Medulla oblongata (tissue), 1 donor: Measurements from ENCODE around the gene KCTD1.

Source experiments
- DNase-seq: peaks from one replicate; pipeline ENCODE4 v3.0.0-alpha.2; 2015; ENCODE audit errors: extremely low spot score

The KCTD1 gene

GRCh38 chr18:26548415-26549262 is at the start of gene KCTD1:
Gene KCTD1 (minus strand): TSS chr18:26548553. CDS start chr18:26548536, 17 bp downstream.
- DNase-seq = peak; percentile 84

GRCh38 chr18:26593365-26594320 is 45.3 kb upstream of the KCTD1 start:
- DNase-seq = no peak

GRCh38 chr18:26584745-26585144 is 36.4 kb upstream of the KCTD1 start:
- no peak for DNase-seq

GRCh38 chr18:26579941-26580618 is 31.7 kb upstream of the KCTD1 start:
- no peak for DNase-seq

DNA sequence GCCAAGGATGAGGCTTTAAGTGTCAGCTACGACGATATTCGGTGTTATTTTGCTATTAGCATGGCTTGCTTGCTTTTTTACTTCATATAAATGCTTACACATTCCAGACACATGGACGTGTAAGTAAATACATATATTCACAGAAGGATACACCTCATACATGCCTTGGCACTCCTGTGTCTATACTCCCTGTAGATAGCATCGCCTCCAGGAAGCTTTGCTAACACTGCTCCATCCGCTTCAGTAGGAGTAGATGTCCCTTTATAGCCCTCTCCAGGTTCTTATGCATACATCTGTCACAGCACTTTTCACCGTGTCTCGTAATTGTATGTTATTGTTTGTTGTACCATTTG is 27.5 kb upstream of the KCTD1 start:
- DNase-seq = no peak

DNA sequence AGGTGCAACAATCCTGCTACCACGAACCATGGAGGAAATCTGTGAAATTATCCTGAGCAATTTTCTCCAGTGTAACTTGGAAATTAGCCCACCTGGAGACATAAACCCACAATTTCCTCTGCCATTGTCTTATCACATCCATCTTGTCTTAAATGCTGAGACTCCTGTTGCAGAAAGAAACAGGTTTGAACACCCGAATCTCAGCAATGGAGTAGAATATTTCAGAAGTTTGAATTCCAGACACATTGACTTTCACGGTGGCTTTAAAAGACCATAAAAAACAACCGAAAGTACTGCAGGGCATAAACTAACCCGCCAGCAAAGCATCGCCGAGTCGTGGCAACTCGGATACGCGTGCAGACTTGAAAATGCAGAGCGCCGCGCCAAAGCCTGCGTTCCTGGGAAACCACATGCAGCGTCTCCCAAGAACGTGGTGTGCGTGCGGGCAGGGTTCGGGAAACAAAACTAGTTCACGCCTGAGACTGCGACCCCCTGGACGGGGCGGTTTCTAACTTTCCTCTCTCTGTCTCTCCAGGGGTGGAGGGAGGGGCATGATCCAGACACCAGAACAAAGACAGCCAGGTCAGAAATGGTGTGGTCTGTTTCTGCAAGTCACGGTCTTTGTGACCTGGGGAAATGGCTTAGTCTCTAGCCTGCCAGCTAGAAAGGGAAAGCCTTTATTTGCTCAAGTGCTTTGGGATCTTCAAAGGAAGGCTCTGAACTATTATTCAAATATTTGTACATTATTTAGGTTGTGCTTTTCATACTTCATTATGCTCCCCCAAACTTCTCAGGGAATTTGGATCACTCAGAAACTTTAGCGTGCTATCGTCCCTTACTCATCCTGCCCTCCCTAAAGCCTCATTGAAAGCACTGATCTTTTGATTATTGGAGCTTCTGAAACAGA is 26.9 kb upstream of the KCTD1 start:
- DNase-seq = peak; percentile 56

GRCh38 chr18:26568926-26569665 is 20.7 kb upstream of the KCTD1 start:
- no peak for DNase-seq

DNA sequence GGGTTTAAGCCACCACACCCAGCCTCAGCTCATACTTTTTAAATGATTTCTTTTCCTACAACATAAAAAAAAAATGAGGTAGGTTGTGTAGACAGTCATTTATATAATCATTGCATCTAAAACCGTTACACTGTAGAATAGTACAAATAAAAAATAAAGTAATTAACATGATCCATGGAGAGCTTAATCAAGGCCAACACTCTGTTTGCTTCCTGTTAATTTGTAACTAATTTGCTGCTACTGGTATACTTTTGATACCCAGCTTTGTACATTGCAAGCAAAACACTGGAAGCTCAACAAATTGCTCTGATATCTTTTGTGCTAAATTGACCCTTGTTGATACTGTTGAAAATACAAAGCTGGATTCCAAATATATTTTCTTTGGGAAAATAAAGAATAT is 20.2 kb upstream of the KCTD1 start:
- DNase-seq = no peak

- DNase-seq = no peak
Observed at GRCh38 chr18:26566874-26567555, 18.7 kb upstream of the KCTD1 start.

DNA sequence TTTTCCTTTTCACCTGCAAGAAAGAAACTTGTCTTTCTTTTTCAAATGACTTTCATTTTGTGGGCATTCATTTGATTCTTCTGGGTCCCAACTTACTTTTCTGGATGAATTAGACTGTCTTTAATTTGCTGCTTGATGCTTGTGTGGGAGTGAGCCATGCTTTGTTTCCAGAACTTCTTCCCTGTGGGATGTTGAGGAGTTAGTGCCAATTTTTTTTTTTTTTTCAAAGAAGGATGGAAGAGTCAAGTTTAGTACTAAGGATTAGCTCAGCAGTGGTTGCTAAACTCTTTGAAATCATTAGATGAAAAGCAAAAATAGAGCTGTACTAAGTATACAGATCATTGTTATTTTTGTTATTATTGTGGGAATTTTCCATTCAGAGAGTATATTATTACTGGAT is 17.2 kb upstream of the KCTD1 start:
- no peak for DNase-seq

DNA sequence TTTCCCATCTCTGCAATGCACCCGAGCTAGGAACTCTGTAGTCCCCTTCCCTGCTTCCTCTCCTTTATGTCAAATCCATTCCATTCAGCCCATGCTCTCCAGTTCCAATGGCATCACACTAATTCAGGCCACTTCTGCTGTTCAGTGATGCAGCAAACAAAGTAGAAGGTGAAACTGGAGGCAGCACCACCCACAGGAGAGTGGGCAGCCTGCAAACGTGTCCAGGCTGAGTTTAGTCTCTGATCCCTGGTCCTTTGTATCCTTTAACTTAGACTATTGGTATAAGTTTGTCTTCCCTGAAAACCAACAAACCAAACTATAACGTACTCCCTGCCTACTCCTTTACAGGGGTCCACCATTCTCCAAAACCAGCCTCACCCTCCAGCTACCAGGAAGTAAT is 14.7 kb upstream of the KCTD1 start:
- no peak for DNase-seq

DNA sequence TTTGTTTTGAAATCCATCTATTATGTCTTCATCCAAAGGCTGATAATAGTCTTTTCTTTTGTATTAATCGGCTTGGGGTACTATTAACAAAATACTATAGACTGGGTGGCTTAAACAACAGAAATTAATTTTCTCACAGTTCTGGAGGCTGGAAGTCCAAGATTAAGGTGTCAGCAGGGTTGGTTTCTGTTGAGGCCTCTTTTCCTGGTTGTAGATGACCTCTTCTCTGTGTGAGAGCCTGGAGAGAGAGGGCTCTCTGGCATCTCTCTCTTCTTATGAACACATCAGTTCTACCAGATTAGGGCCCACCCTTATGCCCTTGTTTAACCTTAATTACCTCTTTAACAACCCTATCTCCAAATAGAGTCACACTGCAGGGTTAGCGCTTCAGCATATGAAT is 14.2 kb upstream of the KCTD1 start:
- DNase-seq = no peak

DNA sequence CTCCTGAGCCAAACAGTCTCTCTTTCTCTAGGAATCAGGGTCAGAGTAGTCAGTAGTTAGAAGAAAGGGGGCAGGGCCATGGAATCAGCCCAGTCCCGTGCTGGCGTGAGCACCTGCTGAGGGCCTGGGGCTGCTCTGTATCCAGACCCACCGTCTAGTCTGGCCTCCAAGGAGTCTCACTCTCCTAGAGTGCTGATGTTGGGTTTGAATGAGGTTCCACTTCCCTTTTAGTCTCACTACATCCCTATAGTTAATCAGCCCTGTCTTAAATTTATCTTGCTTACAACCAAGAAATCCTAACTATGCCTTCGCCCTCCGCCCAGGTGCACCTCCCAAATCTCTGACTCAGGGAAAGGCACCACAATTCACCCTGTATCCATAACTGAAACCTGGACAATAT is 13.4 kb upstream of the KCTD1 start:
- no peak for DNase-seq

GRCh38 chr18:26556573-26556972 is 8.2 kb upstream of the KCTD1 start:
- no peak for DNase-seq

- no peak for DNase-seq
Observed at GRCh38 chr18:26555804-26556553, 7.6 kb upstream of the KCTD1 start.

DNA sequence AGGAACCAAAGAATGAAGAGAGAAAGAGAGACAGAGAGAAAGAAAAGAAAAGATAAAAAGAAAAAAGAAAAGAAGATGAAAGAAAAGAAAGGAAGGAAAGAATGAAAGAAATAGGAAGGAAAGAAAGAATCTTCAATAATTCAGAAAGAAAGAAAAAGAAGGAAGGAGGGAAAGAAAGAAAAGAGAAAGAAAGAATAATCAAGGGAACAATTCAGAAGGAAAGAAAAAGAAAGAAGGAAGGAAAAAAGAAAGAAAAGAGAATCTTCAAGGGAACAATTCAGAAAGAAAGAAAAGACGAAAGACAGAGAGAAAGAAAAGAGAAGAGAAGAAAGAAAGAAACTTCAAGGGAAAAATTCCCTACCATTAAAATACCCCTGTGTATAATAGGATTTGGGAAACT is 5.6 kb upstream of the KCTD1 start:
- no peak for DNase-seq

DNA sequence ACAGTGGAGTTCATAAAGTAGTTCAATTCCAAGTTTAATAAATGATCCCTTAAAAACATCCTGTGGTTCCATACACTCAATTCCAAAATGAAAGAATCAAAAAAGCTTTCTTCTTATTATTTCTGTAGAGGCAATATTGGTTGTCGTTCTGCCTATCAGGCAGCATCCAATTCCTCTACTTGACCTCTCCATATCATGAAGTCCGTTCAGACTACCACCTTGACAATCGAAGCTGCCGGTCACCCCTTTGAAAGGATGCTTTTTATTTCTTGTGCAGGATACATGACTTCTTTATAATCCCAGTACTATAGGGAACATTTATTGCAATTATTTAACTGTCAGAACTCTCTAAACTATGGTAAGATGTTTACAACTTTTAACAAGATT is 3.3 kb upstream of the KCTD1 start:
- DNase-seq = no peak

GRCh38 chr18:26550998-26551694 is 2.8 kb upstream of the KCTD1 start:
- DNase-seq = no peak
